IPS DF 6.9 (cell line): ENCODE measurements around the gene CAMK1D.

ENCODE experiments used
- DNase-seq: peaks from one replicate; pipeline ENCODE4 v3.0.0-alpha.2; 2013; ENCODE audit warnings: low read depth, low spot score
- H3K27ac ChIP-seq: one replicate; pipeline ENCODE4 v1.5.1; 2013; ENCODE audit warnings: low read length, control low read depth
- H3K27me3 ChIP-seq: 2 replicates; pipeline ENCODE4 v1.6.1; 2013; ENCODE audit warnings: mild to moderate bottlenecking, low read length; ENCODE audit not compliant: control insufficient read depth, insufficient read depth
- H3K36me3 ChIP-seq: 2 replicates; pipeline ENCODE4 v1.6.1; 2013; ENCODE audit warnings: low read length; ENCODE audit not compliant: control insufficient read depth, insufficient read depth
- H3K4me1 ChIP-seq: 2 replicates; pipeline ENCODE4 v1.6.1; 2013; ENCODE audit warnings: low read length; ENCODE audit not compliant: control insufficient read depth, insufficient read depth
- H3K4me3 ChIP-seq: 2 replicates; pipeline ENCODE4 v1.5.1; 2013; ENCODE audit warnings: mild to moderate bottlenecking, low read length
- H3K9me3 ChIP-seq: 2 replicates; pipeline ENCODE4 v1.6.1; 2013; ENCODE audit warnings: low read length, inconsistent platforms; ENCODE audit not compliant: control insufficient read depth, insufficient read depth
- WGBS: extraction: QIAGEN DNeasy Blood & Tissue Kit; methylation state at CpG from one replicate; pipeline ENCODE4 v1.1.7; 2013; ENCODE audit warnings: mixed read lengths, missing lambda C conversion rate; ENCODE audit not compliant: insufficient read length, insufficient coverage; 5-methylcytosine and 5-hydroxymethylcytosine counted together

Gene CAMK1D

GRCh38 chr10:12369982-12370381, 20.6 kb downstream of the CAMK1D start:
- no CpG with 5 or more reads among the region's 8 CpGs for WGBS
- Histone ChIP-seq H3K27me3 (no peaks in the 10 kb centered on the region), H3K27ac (no peak overlapping the region), H3K9me3 (no peaks in the 10 kb centered on the region), H3K4me3 (no peak overlapping the region), H3K36me3 (no peaks in the 10 kb centered on the region), H3K4me1 (no peaks in the 10 kb centered on the region)
- DNase-seq = no peak

- Histone ChIP-seq H3K4me1 (no peaks in the 10 kb centered on the region), H3K27ac (no peak overlapping the region), H3K4me3 (no peak overlapping the region), H3K36me3 (no peaks in the 10 kb centered on the region), H3K9me3 (no peaks in the 10 kb centered on the region), H3K27me3 (no peaks in the 10 kb centered on the region)
- no peak for DNase-seq
- WGBS = no CpG with 5 or more reads among the region's 10 CpGs
These were observed 23.5 kb downstream of the CAMK1D start for GRCh38 chr10:12372846-12373245.

- Histone ChIP-seq H3K27ac (no peak overlapping the region), H3K9me3 (no peaks in the 10 kb centered on the region), H3K36me3 (no peaks in the 10 kb centered on the region), H3K4me1 (no peaks in the 10 kb centered on the region), H3K4me3 (no peak overlapping the region), H3K27me3 (no peaks in the 10 kb centered on the region)
- no CpG with 5 or more reads among the region's 11 CpGs for WGBS
- no peak for DNase-seq
These were observed 25.7 kb downstream of the CAMK1D start for GRCh38 chr10:12375076-12375504.

GRCh38 chr10:12376211-12376610, 26.9 kb downstream of the CAMK1D start:
- WGBS = no CpG with 5 or more reads among the region's 12 CpGs

GRCh38 chr10:12377658-12378290, 28.4 kb downstream of the CAMK1D start:
- no CpG with 5 or more reads among the region's 7 CpGs for WGBS
- no peak for DNase-seq
- Histone ChIP-seq H3K4me3 (no peak overlapping the region), H3K4me1 (no peaks in the 10 kb centered on the region), H3K27ac (no peak overlapping the region), H3K9me3 (no peaks in the 10 kb centered on the region), H3K27me3 (no peaks in the 10 kb centered on the region), H3K36me3 (no peaks in the 10 kb centered on the region)

More at GRCh38 chr10:12376211-12376610, 26.9 kb downstream of the CAMK1D start:
- H3K4me1 ChIP-seq = no peaks in the 10 kb centered on the region
- H3K4me3 ChIP-seq = no peak overlapping the region
- no peak overlapping the region for H3K27ac ChIP-seq
- no peaks in the 10 kb centered on the region for H3K36me3 ChIP-seq
- no peaks in the 10 kb centered on the region for H3K9me3 ChIP-seq
- no peaks in the 10 kb centered on the region for H3K27me3 ChIP-seq
- DNase-seq = no peak

- no peaks in the 10 kb centered on the region for H3K9me3 ChIP-seq
- no peaks in the 10 kb centered on the region for H3K27me3 ChIP-seq
- no peak overlapping the region for H3K4me3 ChIP-seq
- WGBS = no CpG with 5 or more reads among the region's 5 CpGs
- H3K36me3 ChIP-seq = no peaks in the 10 kb centered on the region
- DNase-seq = no peak
- H3K27ac ChIP-seq = no peak overlapping the region
- H3K4me1 ChIP-seq = no peaks in the 10 kb centered on the region
These were observed 31.7 kb downstream of the CAMK1D start for GRCh38 chr10:12380999-12381398.

- Histone ChIP-seq H3K27me3 (no peaks in the 10 kb centered on the region), H3K4me1 (no peaks in the 10 kb centered on the region), H3K4me3 (no peak overlapping the region), H3K27ac (no peak overlapping the region), H3K9me3 (no peaks in the 10 kb centered on the region), H3K36me3 (no peaks in the 10 kb centered on the region)
- no CpG with 5 or more reads among the region's 12 CpGs for WGBS
- DNase-seq = no peak
These were observed 32.3 kb downstream of the CAMK1D start for GRCh38 chr10:12381536-12382156.

GRCh38 chr10:12382157-12382548, 32.8 kb downstream of the CAMK1D start:
- DNase-seq = no peak
- no CpG with 5 or more reads among the region's 1 CpG for WGBS
- no peaks in the 10 kb centered on the region for H3K9me3 ChIP-seq
- H3K27me3 ChIP-seq = no peaks in the 10 kb centered on the region
- no peaks in the 10 kb centered on the region for H3K36me3 ChIP-seq
- H3K27ac ChIP-seq = no peak overlapping the region
- H3K4me1 ChIP-seq = no peaks in the 10 kb centered on the region
- no peak overlapping the region for H3K4me3 ChIP-seq

- Histone ChIP-seq H3K27me3 (no peaks in the 10 kb centered on the region), H3K36me3 (no peaks in the 10 kb centered on the region), H3K9me3 (no peaks in the 10 kb centered on the region), H3K4me1 (no peaks in the 10 kb centered on the region), H3K27ac (no peak overlapping the region), H3K4me3 (no peak overlapping the region)
- DNase-seq = no peak
- no CpG with 5 or more reads among the region's 4 CpGs for WGBS
These were observed 33.7 kb downstream of the CAMK1D start for GRCh38 chr10:12382956-12383531.

- Histone ChIP-seq H3K4me1 (no peaks in the 10 kb centered on the region), H3K27me3 (no peaks in the 10 kb centered on the region), H3K36me3 (no peaks in the 10 kb centered on the region), H3K27ac (no peak overlapping the region), H3K9me3 (no peaks in the 10 kb centered on the region), H3K4me3 (no peak overlapping the region)
- WGBS = no CpG with 5 or more reads among the region's 2 CpGs
- no peak for DNase-seq
These were observed 35.6 kb downstream of the CAMK1D start for GRCh38 chr10:12384906-12385305.
